ENCODE measurements around the gene TRIML1.

DNA sequence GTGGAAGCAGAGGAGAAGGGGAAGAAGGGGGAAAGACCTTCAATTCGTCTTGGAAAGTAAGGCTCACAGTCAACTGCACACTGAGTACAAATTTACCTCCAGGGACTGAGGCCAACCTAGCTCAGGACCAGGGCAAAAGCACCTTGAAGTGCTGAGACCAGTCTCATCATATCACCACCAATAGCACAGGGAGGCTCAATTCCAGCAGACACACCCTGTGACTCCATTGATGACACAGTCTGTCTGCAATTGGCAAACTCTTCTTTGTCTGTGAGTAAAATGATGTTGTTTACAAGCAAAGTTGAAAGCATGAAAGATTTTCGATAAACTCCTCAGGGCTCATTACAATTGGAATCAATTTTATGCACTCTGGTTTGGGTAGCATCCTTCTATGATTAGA is 32.3 kb downstream of the TRIML1 start:
- TF ChIP-seq, protein P1, sequence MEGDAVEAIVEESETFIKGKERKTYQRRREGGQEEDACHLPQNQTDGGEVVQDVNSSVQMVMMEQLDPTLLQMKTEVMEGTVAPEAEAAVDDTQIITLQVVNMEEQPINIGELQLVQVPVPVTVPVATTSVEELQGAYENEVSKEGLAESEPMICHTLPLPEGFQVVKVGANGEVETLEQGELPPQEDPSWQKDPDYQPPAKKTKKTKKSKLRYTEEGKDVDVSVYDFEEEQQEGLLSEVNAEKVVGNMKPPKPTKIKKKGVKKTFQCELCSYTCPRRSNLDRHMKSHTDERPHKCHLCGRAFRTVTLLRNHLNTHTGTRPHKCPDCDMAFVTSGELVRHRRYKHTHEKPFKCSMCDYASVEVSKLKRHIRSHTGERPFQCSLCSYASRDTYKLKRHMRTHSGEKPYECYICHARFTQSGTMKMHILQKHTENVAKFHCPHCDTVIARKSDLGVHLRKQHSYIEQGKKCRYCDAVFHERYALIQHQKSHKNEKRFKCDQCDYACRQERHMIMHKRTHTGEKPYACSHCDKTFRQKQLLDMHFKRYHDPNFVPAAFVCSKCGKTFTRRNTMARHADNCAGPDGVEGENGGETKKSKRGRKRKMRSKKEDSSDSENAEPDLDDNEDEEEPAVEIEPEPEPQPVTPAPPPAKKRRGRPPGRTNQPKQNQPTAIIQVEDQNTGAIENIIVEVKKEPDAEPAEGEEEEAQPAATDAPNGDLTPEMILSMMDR (IDR thresholded peaks at IDR 0.05): no peak
- TF ChIP-seq EP300 (IDR thresholded peaks at IDR 0.05): no peak
